Measurements from ENCODE around the gene SSU72.
"Not testable (repeated sequence)": the region's sequence is repeated elsewhere in the genome, so short reads cannot be mapped to it uniquely, and the experiment has no call there.

Gene SSU72

DNA sequence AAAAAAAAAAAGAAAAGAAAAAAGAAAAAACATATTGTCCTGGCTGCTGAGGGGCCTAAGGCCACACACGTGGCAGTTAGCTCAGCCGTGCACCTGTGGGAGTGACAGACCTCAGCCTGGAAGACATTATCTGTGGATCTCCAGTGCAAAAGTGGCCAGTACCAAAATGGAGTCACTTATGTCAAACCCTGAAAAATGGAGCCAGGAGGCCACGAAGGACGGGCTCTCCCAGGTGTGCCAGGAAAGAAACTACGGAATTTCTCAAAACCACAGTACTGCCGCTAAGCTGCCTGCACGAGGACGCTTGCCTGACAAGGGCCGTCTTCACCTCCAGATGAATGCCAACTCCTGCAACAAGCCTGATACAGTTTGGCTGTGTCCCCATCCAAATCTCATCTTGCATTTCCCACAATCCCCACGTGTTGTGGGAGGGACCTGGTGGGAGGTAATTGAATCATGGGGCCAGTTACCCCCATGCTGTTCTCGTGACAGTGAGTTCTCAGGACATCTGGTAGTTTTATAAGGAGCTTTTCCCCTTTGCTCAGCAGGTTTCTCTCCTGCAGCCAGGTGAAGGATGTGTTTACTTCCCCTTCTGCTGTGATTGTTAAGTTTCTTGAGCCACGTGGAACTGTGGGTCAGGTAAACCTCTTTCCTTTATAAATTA lies 35.3 kb upstream of the SSU72 start:
- DNase-seq: no peak

DNA sequence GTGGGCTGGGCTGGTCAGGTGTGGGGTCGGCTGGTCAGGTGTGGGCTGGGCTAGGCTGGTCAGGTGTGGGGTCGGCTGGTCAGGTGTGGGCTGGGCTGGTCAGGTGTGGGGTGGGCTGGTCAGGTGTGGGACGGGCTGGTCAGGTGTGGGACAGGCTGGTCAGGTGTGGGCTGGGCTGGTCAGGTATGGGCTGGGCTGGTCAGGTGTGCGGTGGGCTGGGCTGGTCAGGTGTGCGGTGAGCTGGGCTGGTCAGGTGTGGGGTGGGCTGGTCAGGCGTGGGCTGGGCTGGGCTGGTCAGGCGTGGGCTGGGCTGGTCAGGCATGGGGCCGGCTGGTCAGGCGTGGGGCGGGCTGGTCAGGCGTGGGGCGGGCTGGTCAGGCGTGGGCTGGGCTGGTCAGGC lies 31.6 kb upstream of the SSU72 start:
- no peak for DNase-seq

DNA sequence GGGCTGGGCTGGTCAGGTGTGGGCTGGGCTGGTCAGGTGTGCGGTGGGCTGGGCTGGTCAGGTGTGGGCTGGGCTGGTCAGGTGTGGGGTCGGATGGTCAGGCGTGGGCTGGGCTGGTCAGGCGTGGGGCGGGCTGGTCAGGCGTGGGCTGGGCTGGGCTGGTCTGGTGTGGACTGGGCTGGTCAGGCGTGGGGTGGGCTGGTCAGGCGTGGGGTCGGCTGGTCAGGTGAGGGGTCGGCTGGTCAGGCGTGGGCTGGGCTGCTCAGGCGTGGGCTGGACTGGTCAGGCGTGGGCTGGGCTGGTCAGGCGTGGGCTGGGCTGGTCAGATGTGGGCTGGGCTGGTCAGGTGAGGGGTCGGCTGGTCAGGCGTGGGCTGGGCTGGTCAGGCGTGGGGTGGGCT lies 31.1 kb upstream of the SSU72 start:
- no peak for DNase-seq

DNA sequence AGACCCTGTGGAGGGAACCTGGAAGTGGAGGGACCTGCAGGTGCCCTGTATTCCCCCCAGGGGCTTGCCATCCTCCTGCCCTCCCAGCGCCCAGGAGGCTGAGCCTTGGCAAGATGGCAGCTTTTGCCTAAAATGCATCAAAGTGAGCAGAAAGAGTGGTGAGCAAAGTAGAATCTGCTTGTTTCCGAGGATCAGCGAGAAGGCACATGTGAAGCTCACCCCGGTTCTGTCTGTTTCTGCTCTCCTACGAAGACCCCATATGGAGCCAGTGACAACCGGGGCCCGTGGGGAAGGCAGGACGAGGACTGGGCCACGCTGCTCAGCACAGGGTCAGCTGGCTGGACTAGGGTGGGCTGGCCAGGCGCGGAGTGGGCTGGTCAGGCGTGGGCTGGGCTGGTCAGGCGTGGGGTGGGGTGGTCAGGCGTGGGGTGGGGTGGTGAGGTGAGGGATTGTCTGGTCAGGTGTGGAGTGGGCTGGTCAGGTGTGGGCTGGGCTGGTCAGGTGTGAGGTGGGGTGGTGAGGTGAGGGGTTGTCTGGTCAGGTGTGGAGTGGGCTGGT lies 30.4 kb upstream of the SSU72 start:
- no peak for DNase-seq

DNA sequence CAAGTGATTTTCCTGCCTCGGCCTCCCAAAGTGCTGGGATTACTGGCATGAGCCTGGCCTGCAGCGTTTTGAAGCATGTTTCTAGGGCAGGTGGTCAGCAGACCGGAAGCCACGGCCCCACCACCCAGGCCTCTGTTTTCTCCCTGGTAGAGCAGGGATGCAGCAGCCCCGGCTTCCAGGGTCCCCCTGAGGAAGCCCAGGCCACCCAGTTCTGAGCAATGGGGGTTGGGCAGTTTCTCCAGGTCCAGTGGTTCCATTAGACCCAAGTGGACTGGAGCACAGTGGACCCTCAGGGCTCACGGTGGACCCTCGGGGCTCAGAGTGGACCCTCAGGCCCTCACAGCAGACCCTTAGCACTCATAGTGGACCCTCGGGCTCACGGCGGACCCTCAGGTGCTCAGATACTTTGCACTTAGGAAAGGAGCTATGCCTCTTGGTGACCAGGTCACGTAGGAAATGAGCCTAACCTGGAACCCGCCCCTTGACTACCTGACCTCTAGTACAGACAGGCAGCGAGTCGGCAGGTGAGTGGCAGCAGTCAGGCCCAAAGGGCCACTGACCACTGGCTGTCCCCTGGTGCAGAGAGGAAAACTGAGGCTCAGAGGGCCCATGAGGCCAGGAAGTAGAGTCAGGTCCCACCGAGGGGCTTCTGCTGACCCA lies 29.8 kb upstream of the SSU72 start:
- no peak for DNase-seq

DNA sequence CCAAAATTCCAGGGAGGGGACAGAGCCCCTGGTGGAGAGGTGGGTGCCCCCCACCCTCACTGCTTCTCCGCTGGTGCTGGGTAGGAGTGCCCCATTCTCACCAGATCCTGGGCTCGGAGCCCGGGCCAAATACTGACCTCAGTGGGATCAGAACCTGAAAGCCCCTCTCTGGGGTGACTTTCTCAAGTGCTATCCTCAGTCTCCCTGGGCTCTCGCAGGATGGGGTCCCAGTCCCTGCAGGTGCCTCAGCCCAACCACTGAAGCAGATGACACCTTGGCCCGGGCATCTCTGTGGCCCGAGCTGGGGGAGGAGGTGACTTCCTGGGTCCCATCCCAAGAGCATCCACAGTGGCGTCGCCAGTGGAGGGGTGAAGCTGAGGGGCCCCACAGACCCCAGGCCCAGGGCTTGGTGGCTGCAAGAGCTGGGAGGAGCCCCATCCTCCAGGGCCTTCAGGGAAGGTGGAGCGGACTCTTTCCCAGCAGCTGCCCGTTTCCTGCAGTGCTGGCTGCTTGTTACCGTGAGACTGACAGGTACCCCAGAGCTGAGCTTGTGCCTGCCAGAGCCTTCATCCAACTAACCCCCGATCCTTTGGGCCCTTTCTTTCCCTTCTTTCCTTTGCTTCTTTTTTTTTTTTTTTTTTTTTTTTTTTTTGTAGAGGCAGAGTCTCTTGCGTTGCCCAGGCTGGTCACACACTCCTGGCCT lies 29.2 kb upstream of the SSU72 start:
- DNase-seq: no peak

DNA sequence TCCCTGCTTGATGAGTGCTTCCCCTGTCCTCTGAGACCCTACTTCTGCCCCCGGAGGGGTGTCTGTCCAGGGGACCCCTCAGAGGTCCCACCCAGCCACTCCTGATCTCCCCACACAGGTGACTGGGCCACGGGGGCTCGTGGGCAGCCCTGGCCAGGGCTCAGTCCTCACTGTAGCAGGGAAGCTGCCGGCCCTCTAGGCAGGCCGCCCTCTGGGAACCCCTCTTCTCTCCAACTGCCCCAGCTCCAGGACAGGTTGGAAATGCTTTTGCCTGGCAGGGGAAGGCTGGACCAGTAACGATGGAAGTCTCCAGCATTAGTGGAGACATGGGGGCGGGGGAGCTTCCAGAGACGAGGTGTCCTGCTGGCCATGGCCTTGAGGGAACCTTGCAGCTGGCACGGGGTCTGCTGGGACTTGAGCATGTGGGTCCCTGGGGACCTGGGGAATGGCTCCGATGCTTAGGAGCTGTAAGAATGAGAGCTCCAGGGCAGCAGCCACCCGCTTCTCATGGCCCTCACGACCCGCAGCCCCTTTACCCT lies 28.4 kb upstream of the SSU72 start:
- no peak for DNase-seq

DNA sequence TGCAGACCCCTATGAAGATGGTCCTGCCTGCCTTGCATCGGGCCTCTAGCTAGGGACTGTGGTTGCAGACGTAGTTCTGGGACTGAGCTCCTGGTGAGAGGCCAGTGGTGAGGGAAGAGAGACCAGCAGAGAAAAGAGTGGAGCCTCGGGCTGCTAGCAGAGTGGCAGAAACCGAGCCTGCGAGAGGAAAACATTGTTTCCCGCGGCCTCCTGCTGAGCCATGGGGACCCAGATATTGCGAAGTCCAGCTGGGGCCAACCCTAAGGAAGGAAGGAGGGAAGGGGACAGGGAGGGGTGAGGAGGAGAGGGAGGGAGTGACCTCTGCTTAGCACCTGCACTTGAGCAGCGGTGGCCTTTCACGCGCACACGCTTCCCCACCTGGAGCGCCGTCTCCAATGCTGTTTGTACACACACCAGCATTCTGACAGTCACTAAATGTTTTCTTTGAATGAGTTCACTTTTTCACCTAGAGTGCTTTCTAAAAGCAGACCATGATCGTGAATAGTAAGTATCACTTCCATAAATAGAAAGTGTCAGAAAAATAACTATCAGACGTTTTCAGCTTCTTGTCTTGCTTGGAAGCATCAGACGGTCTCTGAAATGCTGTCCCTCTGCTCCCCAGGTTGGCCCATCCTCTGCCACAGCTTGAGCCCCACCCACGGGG lies 27.8 kb upstream of the SSU72 start:
- no peak for DNase-seq

DNA sequence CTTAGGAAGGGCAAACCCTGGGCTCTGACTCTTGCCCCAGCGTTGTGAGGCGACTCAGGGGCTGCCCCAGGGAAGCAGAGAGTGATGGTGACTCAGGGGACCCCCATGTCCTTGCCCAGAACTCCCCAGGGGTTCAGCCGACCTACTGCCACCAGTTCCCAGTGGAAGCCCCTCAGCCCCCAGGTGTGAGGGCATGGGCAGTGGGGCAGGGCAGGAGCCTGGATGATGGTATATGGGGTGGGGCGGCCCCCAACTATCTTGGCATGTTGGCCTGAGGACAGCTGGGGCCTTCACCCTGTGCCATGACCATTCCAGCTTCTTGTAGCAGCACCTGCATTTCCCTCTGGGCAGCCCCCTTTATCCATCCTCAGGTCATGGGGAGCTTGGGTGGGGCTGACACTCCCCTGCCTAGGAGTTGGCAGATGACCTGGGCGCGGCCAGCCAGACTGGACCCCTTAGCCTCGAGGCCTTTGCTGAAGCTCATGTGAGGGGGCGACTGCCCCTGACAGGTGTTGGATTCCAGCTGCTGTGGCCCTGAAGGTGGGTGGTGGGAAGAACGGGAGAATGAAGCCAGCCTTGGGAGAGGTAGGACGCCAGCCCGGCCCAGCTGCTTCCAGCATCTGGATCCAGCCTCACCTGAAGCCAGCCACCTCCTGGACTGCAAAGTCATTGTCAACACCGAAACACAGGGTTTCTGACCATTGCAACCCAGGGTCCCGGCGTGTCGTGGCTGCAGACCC lies 27.1 kb upstream of the SSU72 start:
- no peak for DNase-seq

DNA sequence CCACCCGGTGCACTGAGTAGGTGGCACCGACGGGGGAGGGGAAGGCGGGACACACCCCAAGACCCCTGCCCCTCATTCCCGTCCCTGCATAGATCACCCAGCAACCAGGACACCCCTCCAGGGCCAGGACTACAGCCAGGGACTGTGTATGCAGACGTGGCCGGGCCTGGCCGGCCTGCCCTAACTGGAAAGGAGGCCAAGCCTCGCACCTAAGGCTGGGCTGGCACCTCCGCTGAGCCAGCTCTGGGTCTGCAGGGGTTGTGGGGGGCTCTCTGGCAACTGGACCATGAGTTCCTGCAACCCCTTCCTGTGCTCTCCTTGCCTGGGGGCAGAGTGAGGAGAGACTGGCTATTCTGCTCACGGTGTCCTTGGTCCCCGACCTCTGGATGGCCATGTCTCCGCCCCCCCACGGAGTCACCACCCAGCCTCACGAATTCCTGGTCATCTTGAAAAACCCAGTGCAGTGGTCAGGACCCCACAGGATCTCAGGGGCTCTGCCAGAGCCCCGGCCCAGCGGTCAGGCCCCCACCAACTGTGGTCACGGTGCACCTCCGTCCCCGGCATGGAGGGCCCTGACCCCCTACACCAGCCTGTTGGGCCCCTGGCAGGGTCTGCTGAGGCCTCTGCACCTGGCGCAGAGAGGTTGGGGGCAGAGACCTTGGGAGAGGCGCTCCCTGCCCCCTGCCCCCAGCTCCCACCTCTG lies 26.3 kb upstream of the SSU72 start:
- DNase-seq: no peak

DNA sequence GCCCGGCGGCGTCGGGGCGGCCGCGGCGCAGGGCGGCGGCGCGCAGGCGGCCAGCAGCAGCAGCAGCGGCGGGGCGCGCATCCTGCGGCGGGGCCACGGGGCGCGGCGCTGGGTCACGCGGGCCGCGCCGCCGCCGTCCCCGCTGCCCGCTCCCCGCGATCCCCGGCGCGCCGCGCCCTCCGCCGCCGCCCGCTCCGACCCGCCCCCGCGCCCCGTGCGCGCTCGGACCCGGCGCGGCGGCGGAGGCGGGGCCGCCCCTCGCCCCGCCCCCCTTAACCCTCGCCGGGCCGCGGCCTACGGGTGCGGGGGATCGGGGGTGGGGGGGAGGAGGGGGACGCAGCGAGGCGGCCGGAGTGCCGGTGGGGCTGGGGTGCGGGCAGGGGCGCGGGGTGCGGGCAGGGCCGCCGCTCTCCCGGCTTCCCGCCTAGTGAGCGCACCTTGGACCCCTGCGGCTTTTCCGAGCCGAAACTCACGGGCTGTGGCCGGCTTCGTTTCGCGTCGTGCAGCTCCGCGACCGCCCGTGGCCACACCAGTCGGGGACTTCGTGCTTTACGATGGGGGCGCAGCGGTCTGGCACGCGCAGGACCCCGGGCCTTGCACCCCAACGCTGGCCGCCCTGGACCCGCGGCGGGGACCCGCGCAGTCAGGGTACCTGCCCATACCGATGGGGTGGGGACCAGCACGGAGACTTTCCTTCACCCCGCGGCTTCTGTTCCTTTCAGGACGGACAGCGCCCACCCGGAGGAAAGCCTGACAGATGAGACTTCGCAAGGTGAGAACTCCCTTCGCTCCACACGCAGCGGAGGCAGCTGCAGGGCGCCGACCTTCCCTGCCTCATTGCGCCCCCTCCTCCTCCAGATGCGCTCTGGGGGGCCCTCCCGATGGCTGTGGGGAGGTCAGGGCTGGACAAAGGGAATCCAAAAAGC lies 25.5 kb upstream of the SSU72 start, which contains the start of gene FNDC10:
FNDC10 (minus strand) TSS at position 201 of the 926 bp plus-strand sequence; CDS start at position 81, 120 bp downstream.
- no peak for DNase-seq

DNA sequence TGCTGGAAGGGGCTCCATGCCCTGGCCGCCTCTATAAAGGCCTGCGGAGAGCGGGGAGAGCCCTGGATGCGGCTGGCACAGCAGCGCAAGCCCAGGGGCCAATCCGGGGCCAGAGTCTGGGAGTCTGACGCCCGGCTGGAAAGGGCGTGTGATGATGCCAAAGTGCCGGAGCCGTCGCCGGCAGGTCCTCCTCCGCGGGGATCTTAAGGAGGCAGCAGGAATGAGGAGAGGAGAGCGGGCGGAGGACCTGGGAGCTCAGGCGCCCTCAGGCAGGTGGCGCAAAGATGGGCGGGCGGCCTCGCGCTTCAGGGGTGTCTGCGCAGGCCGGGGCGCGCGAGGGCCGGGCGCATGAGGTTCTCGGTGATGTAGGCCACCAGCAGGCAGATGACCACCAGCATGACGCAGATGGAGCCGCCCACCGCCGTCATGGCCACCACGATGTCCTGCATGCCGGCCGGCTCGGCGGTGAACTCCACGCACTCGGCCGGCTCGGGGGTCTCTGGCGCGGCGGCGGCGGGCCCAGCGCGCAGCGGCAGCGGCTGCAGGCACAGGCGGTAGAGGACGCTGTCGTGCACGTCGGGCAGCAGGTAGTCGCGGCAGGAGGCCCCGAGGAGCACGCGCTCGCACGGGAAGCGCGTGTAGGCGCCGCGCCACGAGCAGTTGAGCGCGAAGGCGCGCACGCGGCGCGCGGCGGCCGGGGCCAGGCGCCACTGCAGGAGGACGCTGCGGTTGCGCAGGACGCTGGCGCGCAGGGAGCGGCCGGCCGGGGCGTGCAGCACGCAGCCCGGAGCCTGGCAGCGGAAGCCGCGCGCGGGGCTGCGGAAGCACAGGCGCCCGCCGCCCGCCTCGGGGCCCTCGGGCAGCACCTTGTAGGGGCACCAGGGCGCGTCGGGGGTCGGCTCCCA lies 24.6 kb upstream of the SSU72 start:
- no peak for DNase-seq

DNA sequence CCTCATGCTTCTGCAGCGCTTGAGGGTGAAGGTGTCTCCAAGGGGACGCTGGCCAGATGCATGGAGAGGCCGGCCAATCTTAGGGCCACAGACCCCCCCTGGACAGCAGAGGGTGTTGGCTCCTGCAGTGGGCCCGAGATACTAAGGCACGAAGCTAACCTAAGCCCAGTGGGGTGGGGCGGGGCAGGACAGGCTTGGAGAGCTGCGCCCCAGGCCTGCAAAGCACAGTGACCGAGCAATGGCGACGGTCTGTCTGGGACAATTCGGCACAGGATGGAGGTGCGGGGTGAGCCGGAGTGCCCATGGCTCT lies 24.0 kb upstream of the SSU72 start:
- DNase-seq: no peak

DNA sequence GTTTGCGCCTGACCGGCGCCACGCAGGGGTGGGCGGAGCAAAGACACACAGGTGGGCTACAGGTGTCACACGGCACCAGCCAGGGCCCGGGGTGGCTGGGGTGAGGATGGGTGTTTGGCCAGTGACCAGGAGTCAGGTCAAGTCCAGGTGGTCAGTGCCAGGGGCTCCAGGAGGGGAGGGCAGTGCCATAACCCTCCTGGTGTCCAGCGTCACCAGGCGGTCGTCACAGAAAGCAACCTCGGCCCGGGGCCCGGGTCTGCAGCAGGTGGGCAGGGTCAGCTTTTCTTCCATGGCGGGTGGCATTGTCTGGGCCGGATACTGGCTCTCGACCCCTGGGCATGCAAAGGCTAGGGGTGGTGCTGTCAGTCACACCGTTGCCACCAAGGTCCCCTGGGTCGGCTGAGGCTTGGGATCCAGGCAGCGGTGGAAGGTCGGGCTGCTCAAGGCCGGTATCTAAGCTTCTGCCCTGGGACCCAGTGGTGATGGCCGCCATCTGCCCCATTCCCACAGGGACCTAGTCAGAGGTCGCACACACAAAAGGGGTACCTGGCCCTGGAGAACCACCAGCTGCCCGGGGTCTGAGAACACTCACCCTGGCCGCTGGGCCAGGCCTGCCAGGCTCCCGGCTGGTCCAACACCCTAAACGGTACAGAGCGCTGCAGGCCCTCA lies 23.5 kb upstream of the SSU72 start:
- no peak for DNase-seq

DNA sequence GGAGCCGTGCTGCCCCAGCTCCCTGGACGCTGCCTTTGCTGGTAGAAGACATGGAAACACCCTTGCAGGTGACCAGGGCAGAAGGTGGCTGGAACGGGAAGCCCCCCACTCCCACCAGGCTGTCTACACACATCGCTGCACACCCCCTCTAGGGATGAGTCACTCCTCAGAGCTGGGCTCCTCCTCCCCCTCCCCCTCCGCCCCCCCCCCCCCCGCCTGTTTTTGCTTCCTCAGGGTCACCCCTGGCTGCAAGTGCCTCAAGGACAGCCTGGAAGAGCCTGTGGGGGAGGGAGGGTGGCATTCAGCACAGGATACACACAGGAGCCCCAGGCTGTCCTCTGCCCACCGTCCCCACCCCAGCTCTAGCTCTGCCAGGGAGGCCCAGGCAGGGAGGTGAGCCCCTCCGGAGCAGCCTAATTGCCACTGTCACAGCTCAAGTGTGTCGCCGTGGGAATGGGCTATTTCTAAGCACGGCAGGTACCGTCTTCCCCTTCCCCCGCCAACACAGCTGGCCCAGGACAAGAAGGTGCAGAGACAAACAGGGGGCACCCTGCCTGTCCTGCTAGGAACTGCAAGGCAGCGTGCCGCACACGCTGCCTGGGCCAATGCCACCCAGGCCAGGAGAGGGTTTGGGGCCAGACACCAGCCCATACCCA lies 22.7 kb upstream of the SSU72 start:
- no peak for DNase-seq

DNA sequence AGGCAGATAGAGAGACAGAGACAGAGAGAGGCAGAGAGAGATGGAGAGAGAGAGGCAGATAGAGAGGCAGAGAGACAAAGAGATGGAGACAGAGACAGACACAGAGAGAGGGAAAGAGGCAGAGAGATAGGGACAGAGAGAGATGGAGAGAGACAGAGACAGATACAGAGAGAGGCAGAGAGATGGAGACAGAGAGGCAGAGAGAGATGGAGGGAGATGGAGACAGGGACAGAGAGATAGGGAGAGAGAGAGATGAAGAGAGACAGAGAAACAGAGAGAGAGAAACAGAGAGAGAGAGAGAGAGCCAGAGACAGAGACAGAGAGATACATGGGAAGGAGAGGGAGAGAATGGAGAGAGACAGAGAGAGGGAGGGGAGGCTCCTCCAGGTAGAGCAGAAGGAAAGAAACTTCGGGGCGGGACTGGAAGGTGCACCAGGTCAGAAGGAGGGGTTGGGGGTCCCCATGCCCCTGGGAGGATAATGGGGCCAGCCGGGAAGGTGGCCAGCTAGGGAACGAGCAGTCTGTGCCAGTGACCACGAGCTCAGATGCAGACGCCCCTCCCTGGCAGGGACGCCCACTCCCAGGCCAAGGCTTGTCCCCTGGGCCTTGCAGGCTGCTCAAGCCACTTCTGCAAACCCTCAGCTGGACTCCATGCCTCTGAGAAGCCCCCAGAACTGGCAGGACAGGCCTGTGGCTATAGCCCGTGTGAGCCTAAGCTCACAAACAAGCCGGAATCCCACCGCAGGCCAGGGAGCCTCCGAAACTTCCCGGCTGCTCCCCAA lies 22.0 kb upstream of the SSU72 start:
- DNase-seq: no peak

DNA sequence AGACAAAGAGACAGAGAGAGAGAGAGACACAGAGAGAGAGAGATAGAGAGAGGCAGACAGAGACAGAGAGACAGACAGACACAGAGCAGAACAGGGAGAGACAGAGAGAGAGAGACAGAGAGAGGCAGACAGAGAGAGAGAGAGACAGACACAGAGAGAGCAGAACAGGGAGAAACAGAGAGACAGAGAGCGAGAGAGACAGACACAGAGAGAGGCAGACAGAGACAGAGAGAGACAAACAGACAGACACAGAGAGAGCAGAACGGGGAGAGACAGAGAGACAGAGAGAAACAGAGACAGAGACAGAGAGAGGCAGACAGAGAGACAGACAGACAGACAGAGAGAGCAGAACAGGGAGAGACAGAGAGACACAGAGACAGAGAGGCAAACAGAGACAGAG lies 20.7 kb upstream of the SSU72 start:
- not testable (repeated sequence) for DNase-seq
